HepG2 (cell line): ENCODE results near the gene CNTD1. TPM values are rescaled to one million over a fixed set of nuclear protein-coding genes. Genes with fewer than 3 reads are reported as not detected.

Experiments used
- ARNTL ChIP-seq: sonication (generic); formaldehyde crosslinking; IDR thresholded peaks from 2 replicates; pipeline ENCODE4 v1.4.0; 2020; ENCODE audit warnings: mild to moderate bottlenecking, missing genetic modification reagents
- ATM ChIP-seq: fragments of 450-650 bp; IDR thresholded peaks from 2 replicates; pipeline ENCODE4 v1.7.1; 2017; ENCODE audit warnings: mild to moderate bottlenecking, borderline replicate concordance
- CREM ChIP-seq, 2 experiments: sonication (generic) in 1 of 2; formaldehyde crosslinking in 1 of 2; IDR thresholded peaks; 2 replicates each; pipeline versions ENCODE4 v1.4.0 to v1.6.1; 2016 to 2020; ENCODE audit warnings: antibody characterized with exemption in 1 of 2, mild to moderate bottlenecking in 1 of 2, missing genetic modification reagents in 1 of 2
- MED1 ChIP-seq: sonication (generic); formaldehyde crosslinking; IDR thresholded peaks from 2 replicates; pipeline ENCODE4 v1.4.0; 2020; ENCODE audit warnings: missing genetic modification reagents
- NFIB ChIP-seq: sonication (generic); formaldehyde crosslinking; IDR thresholded peaks from 2 replicates; pipeline ENCODE4 v1.9.0; 2021; ENCODE audit warnings: missing genetic modification reagents, mild to moderate bottlenecking, borderline replicate concordance
- POLR2AphosphoS2 ChIP-seq: IDR thresholded peaks from 2 replicates; pipeline ENCODE4 v1.6.1; 2011; ENCODE audit warnings: low read depth, low read length, improper control_type of control experiment
- REL ChIP-seq: sonication (generic); formaldehyde crosslinking; conservative IDR thresholded peaks from 2 replicates; pipeline ENCODE4 v1.8.0; 2022; ENCODE audit warnings: mild to moderate bottlenecking, missing genetic modification reagents, moderate library complexity
- SRY ChIP-seq: sonication (generic); formaldehyde crosslinking; IDR thresholded peaks from 2 replicates; pipeline ENCODE4 v1.8.0; 2022; ENCODE audit warnings: mild to moderate bottlenecking, missing genetic modification reagents
- ZNF263 ChIP-seq: sonication (generic); formaldehyde crosslinking; IDR thresholded peaks from 2 replicates; pipeline ENCODE4 v1.4.0; 2020; ENCODE audit warnings: missing genetic modification reagents
- polyA plus RNA-seq, 8 experiments: library from polyadenylated mRNA; depleted of rRNA in 3 of 8; stranded (reverse) in 7 of 8; unstranded in 1 of 8; fragments of >200 nt; fragmentation: Illumina TruSeq in 4 of 8; extraction: Trizol in 4 of 8; gene quantifications; 2 replicates each; pipeline versions ENCODE4 v1.2.1 to v1.2.3, GENCODE V29; 2011 to 2016; ENCODE audit warnings: low read depth in 4 of 8, missing spikeins in 1 of 8, mixed read lengths in 1 of 8; ENCODE audit not compliant: insufficient read depth in 1 of 8
- total RNA-seq, 5 experiments: library from RNA; depleted of rRNA; stranded (reverse); fragments of >200 nt; fragmentation: Illumina TruSeq; extraction: Trizol; gene quantifications; 2 replicates each; pipeline ENCODE4 v1.2.3, GENCODE V29; 2016; ENCODE audit warnings: low read depth in 1 of 5
- TF ChIP-seq, protein P1 (sequence below): sonication (generic); formaldehyde crosslinking; IDR thresholded peaks from 2 replicates; pipeline ENCODE4 v1.4.0; 2020; ENCODE audit warnings: missing genetic modification reagents
- TF ChIP-seq, protein P2 (sequence below): sonication (generic); formaldehyde crosslinking; IDR thresholded peaks from 2 replicates; pipeline ENCODE4 v1.4.0; 2020; ENCODE audit warnings: missing genetic modification reagents, borderline replicate concordance
- TF ChIP-seq, protein P3 (sequence below): sonication (generic); formaldehyde crosslinking; IDR thresholded peaks from 2 replicates; pipeline ENCODE4 v1.8.1; 2023; ENCODE audit warnings: mild to moderate bottlenecking, missing genetic modification reagents
- TF ChIP-seq, protein P4 (sequence below): IDR thresholded peaks from 2 replicates; pipeline ENCODE4 v1.6.1; 2016; ENCODE audit warnings: mild to moderate bottlenecking, missing biosample characterization, missing genetic modification reagents
- TF ChIP-seq, protein P5 (sequence below): sonication (generic); formaldehyde crosslinking; IDR thresholded peaks from 2 replicates; pipeline ENCODE4 v1.4.0; 2020; ENCODE audit warnings: low read depth, mild to moderate bottlenecking, missing genetic modification reagents
- TF ChIP-seq, protein P6 (sequence below): sonication (generic); formaldehyde crosslinking; IDR thresholded peaks from 2 replicates; pipeline ENCODE4 v1.4.0; 2020; ENCODE audit warnings: missing genetic modification reagents

Gene CNTD1
- total and polyA plus RNA-seq, 2 of the 13 experiments (the other 11 are each of a cell fraction or from before 2014, with no cell fraction given), result 0.11 to 0.15 TPM

DNA sequence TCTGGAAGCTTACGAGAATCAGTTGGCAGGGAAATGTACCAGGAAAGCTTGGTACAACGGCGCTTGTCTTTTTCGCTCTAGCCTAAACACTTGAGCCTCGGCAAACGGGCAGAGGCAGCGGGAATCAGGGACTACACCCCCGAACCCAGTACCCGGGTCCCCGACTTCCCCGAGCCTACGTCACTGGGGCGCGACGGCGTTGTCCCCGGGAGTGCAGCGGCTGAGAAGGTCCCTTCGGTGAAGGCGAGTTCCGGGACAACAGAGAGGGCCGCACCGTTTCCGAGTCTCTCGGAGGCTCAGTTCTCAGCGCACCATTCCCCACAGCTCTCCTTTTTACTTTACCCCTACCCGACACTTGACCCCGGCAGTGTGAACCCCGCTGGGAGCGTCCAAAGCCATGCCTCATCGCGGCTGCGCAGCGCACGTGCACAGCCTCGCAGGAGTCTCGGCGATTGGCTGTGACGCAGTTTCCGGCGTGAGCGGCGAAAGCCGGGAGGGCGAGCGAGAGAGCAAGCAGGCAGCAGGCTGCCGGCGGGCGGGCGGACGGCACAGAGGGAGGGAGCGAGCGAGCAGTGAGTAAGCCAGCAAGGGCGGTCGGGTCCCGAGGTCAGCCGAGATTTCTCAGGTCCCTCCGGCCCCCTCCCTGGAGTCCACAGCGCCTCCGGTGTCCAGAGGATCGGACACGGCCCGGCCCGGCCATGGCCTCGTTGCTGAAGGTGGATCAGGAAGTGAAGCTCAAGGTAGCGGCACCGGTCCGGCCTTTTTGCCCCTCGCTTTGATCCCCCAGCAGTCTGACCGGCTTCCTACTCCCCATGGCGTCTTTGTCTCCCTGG is 34.5 kb downstream of the CNTD1 start, which contains the start of gene PSME3 (continued):
- TF ChIP-seq, protein P1, sequence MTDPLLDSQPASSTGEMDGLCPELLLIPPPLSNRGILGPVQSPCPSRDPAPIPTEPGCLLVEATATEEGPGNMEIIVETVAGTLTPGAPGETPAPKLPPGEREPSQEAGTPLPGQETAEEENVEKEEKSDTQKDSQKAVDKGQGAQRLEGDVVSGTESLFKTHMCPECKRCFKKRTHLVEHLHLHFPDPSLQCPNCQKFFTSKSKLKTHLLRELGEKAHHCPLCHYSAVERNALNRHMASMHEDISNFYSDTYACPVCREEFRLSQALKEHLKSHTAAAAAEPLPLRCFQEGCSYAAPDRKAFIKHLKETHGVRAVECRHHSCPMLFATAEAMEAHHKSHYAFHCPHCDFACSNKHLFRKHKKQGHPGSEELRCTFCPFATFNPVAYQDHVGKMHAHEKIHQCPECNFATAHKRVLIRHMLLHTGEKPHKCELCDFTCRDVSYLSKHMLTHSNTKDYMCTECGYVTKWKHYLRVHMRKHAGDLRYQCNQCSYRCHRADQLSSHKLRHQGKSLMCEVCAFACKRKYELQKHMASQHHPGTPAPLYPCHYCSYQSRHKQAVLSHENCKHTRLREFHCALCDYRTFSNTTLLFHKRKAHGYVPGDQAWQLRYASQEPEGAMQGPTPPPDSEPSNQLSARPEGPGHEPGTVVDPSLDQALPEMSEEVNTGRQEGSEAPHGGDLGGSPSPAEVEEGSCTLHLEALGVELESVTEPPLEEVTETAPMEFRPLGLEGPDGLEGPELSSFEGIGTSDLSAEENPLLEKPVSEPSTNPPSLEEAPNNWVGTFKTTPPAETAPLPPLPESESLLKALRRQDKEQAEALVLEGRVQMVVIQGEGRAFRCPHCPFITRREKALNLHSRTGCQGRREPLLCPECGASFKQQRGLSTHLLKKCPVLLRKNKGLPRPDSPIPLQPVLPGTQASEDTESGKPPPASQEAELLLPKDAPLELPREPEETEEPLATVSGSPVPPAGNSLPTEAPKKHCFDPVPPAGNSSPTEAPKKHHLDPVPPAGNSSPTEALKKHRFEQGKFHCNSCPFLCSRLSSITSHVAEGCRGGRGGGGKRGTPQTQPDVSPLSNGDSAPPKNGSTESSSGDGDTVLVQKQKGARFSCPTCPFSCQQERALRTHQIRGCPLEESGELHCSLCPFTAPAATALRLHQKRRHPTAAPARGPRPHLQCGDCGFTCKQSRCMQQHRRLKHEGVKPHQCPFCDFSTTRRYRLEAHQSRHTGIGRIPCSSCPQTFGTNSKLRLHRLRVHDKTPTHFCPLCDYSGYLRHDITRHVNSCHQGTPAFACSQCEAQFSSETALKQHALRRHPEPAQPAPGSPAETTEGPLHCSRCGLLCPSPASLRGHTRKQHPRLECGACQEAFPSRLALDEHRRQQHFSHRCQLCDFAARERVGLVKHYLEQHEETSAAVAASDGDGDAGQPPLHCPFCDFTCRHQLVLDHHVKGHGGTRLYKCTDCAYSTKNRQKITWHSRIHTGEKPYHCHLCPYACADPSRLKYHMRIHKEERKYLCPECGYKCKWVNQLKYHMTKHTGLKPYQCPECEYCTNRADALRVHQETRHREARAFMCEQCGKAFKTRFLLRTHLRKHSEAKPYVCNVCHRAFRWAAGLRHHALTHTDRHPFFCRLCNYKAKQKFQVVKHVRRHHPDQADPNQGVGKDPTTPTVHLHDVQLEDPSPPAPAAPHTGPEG (CRISPR knock-in tag), result peak; percentile 91
- TF ChIP-seq, protein P2, sequence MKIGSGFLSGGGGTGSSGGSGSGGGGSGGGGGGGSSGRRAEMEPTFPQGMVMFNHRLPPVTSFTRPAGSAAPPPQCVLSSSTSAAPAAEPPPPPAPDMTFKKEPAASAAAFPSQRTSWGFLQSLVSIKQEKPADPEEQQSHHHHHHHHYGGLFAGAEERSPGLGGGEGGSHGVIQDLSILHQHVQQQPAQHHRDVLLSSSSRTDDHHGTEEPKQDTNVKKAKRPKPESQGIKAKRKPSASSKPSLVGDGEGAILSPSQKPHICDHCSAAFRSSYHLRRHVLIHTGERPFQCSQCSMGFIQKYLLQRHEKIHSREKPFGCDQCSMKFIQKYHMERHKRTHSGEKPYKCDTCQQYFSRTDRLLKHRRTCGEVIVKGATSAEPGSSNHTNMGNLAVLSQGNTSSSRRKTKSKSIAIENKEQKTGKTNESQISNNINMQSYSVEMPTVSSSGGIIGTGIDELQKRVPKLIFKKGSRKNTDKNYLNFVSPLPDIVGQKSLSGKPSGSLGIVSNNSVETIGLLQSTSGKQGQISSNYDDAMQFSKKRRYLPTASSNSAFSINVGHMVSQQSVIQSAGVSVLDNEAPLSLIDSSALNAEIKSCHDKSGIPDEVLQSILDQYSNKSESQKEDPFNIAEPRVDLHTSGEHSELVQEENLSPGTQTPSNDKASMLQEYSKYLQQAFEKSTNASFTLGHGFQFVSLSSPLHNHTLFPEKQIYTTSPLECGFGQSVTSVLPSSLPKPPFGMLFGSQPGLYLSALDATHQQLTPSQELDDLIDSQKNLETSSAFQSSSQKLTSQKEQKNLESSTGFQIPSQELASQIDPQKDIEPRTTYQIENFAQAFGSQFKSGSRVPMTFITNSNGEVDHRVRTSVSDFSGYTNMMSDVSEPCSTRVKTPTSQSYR, result 0 out of 2 replicates have a peak, but pooled peaks have one; percentile 29
- TF ChIP-seq, protein P3, sequence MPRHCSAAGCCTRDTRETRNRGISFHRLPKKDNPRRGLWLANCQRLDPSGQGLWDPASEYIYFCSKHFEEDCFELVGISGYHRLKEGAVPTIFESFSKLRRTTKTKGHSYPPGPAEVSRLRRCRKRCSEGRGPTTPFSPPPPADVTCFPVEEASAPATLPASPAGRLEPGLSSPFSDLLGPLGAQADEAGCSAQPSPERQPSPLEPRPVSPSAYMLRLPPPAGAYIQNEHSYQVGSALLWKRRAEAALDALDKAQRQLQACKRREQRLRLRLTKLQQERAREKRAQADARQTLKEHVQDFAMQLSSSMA, result peak; percentile 96; the same call in 1 of the 2 replicates
- TF ChIP-seq ATM, result no peak
- TF ChIP-seq ZNF263 (CRISPR knock-in tag), result peak; percentile 66
- no peak for TF ChIP-seq NFIB (CRISPR knock-in tag)
- TF ChIP-seq CREM (IDR thresholded peaks at IDR 0.05), result peak; percentile 100
- TF ChIP-seq CREM (CRISPR knock-in tag; IDR thresholded peaks at IDR 0.05), result peak; percentile 89
- TF ChIP-seq SRY, result peak; percentile 92
- peak; percentile 83 for TF ChIP-seq MED1 (CRISPR knock-in tag)
- no peak for TF ChIP-seq POLR2AphosphoS2
- TF ChIP-seq ARNTL, result peak; percentile 96
- TF ChIP-seq, protein P4, sequence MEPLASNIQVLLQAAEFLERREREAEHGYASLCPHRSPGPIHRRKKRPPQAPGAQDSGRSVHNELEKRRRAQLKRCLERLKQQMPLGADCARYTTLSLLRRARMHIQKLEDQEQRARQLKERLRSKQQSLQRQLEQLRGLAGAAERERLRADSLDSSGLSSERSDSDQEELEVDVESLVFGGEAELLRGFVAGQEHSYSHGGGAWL (CRISPR knock-in tag), result peak; percentile 99
- TF ChIP-seq, protein P5, sequence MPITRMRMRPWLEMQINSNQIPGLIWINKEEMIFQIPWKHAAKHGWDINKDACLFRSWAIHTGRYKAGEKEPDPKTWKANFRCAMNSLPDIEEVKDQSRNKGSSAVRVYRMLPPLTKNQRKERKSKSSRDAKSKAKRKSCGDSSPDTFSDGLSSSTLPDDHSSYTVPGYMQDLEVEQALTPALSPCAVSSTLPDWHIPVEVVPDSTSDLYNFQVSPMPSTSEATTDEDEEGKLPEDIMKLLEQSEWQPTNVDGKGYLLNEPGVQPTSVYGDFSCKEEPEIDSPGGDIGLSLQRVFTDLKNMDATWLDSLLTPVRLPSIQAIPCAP (CRISPR knock-in tag), result peak; percentile 70; the same call in 1 of the 2 replicates
- TF ChIP-seq REL, result peak; percentile 93; the same call in 1 of the 2 replicates
- TF ChIP-seq, protein P6, sequence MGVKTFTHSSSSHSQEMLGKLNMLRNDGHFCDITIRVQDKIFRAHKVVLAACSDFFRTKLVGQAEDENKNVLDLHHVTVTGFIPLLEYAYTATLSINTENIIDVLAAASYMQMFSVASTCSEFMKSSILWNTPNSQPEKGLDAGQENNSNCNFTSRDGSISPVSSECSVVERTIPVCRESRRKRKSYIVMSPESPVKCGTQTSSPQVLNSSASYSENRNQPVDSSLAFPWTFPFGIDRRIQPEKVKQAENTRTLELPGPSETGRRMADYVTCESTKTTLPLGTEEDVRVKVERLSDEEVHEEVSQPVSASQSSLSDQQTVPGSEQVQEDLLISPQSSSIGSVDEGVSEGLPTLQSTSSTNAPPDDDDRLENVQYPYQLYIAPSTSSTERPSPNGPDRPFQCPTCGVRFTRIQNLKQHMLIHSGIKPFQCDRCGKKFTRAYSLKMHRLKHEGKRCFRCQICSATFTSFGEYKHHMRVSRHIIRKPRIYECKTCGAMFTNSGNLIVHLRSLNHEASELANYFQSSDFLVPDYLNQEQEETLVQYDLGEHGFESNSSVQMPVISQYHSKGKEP (CRISPR knock-in tag), result peak; percentile 85; the same call in 1 of the 2 replicates
